H9 (cell line): ENCODE results near the gene CCNY. TPM values are rescaled to one million over a fixed set of nuclear protein-coding genes. Genes with fewer than 3 reads are reported as not detected.

Experiments
- DNase-seq: peaks from one replicate; pipeline ENCODE4 v3.0.0-alpha.2; 2017
- H2AFZ ChIP-seq: one replicate; pipeline ENCODE4 v1.6.1; 2013; ENCODE audit warnings: mild to moderate bottlenecking, low read length, control low read depth, moderate library complexity
- H2AK5ac ChIP-seq: 2 replicates; pipeline ENCODE4 v1.6.1; 2013; ENCODE audit warnings: low read length, control low read depth, mixed read lengths; ENCODE audit not compliant: insufficient read length
- H2BK120ac ChIP-seq: one replicate; pipeline ENCODE4 v1.6.1; 2013; ENCODE audit warnings: low read depth, mild to moderate bottlenecking, low read length, control low read depth, inconsistent platforms; ENCODE audit not compliant: poor library complexity, severe bottlenecking
- H2BK12ac ChIP-seq: 2 replicates; pipeline ENCODE4 v1.6.1; 2013; ENCODE audit warnings: low read length, control low read depth, mixed read lengths, low read depth; ENCODE audit not compliant: insufficient read length
- H2BK15ac ChIP-seq: 2 replicates; pipeline ENCODE4 v1.6.1; 2013; ENCODE audit warnings: low read depth, low read length, control low read depth
- H2BK20ac ChIP-seq: one replicate; pipeline ENCODE4 v1.6.1; 2013; ENCODE audit warnings: low read depth, mild to moderate bottlenecking, low read length, control low read depth, inconsistent platforms; ENCODE audit not compliant: poor library complexity, severe bottlenecking
- H2BK5ac ChIP-seq: 2 replicates; pipeline ENCODE4 v1.6.1; 2013; ENCODE audit warnings: low read length, control low read depth, mixed read lengths; ENCODE audit not compliant: insufficient read length
- H3K14ac ChIP-seq: 2 replicates; pipeline ENCODE4 v1.6.1; 2013; ENCODE audit warnings: low read length, control low read depth; ENCODE audit not compliant: insufficient read depth
- H3K18ac ChIP-seq: 2 replicates; pipeline ENCODE4 v1.6.1; 2013; ENCODE audit warnings: low read depth, mild to moderate bottlenecking, mixed read lengths, low read length, control low read depth; ENCODE audit not compliant: insufficient read length
- H3K23ac ChIP-seq: 2 replicates; pipeline ENCODE4 v1.6.1; 2013; ENCODE audit warnings: low read length, control low read depth, mixed read lengths, low read depth; ENCODE audit not compliant: insufficient read length
- H3K23me2 ChIP-seq: 2 replicates; pipeline ENCODE4 v1.6.1; 2013; ENCODE audit warnings: low read depth, mild to moderate bottlenecking, mixed read lengths, low read length, control low read depth; ENCODE audit not compliant: insufficient read length, poor library complexity, severe bottlenecking
- H3K27ac ChIP-seq: 2 replicates; pipeline ENCODE4 v1.5.1; 2013; ENCODE audit warnings: low read length, control low read depth, mixed read lengths, low read depth; ENCODE audit not compliant: insufficient read length
- H3K27me3 ChIP-seq: 2 replicates; pipeline ENCODE4 v1.6.1; 2013; ENCODE audit warnings: low read length, control low read depth, inconsistent platforms; ENCODE audit not compliant: insufficient read depth
- H3K4ac ChIP-seq: 2 replicates; pipeline ENCODE4 v1.6.1; 2013; ENCODE audit warnings: low read depth, mild to moderate bottlenecking, control low read depth, inconsistent platforms, low read length, moderate library complexity
- H3K4me1 ChIP-seq: 2 replicates; pipeline ENCODE4 v1.6.1; 2013; ENCODE audit warnings: low read length, control low read depth, inconsistent platforms; ENCODE audit not compliant: insufficient read depth
- H3K4me2 ChIP-seq: 2 replicates; pipeline ENCODE4 v1.6.1; 2013; ENCODE audit warnings: low read length, control low read depth, mixed read lengths; ENCODE audit not compliant: insufficient read length, insufficient read depth
- H3K56ac ChIP-seq: 2 replicates; pipeline ENCODE4 v1.6.1; 2013; ENCODE audit warnings: low read depth, mild to moderate bottlenecking, mixed read lengths, low read length, control low read depth; ENCODE audit not compliant: insufficient read length
- H3K79me1 ChIP-seq: 2 replicates; pipeline ENCODE4 v1.6.1; 2013; ENCODE audit warnings: low read depth, mild to moderate bottlenecking, moderate library complexity, low read length, control low read depth, inconsistent platforms; ENCODE audit not compliant: insufficient read depth, poor library complexity, severe bottlenecking
- H3K79me2 ChIP-seq: 2 replicates; pipeline ENCODE4 v1.6.1; 2013; ENCODE audit warnings: low read length, control low read depth, inconsistent platforms; ENCODE audit not compliant: insufficient read depth
- H3K9ac ChIP-seq: 2 replicates; pipeline ENCODE4 v1.6.1; 2013; ENCODE audit warnings: low read length, control low read depth, mixed read lengths; ENCODE audit not compliant: insufficient read length; ENCODE audit errors: extremely low read depth
- H3K9me3 ChIP-seq: one replicate; pipeline ENCODE4 v1.6.1; 2013; ENCODE audit warnings: low read depth, low read length, inconsistent platforms; ENCODE audit not compliant: control insufficient read depth
- H3T11ph ChIP-seq: one replicate; pipeline ENCODE4 v1.6.1; 2013; ENCODE audit warnings: mild to moderate bottlenecking, low read length, control low read depth, inconsistent platforms
- H4K20me1 ChIP-seq: one replicate; pipeline ENCODE4 v1.6.1; 2013; ENCODE audit not compliant: control insufficient read depth, insufficient read length, insufficient read depth
- H4K5ac ChIP-seq: 2 replicates; pipeline ENCODE4 v1.6.1; 2013; ENCODE audit warnings: low read depth, mild to moderate bottlenecking, mixed read lengths, low read length, control low read depth; ENCODE audit not compliant: insufficient read length
- H4K8ac ChIP-seq: replicated peaks from 2 replicates; pipeline ENCODE4 v1.6.1; 2013; ENCODE audit warnings: low read length, control low read depth, mixed read lengths, low read depth; ENCODE audit not compliant: insufficient read length
- H4K91ac ChIP-seq: 2 replicates; pipeline ENCODE4 v1.6.1; 2013; ENCODE audit warnings: low read depth, mild to moderate bottlenecking, moderate library complexity, mixed read lengths, low read length, control low read depth; ENCODE audit not compliant: insufficient read length
- H3K27ac Mint-ChIP-seq, 3 experiments: 2 replicates in 2 of 3; 3 replicates in 1 of 3; pipeline ENCODE4 v1.8.0; 2020 to 2021; ENCODE audit warnings: mixed read lengths in 3 of 3, mild to moderate bottlenecking in 1 of 3, moderate library complexity in 1 of 3
- H3K27me3 Mint-ChIP-seq: 2 replicates; pipeline ENCODE4 v1.8.0; 2021; ENCODE audit warnings: low read depth, mild to moderate bottlenecking, moderate library complexity, mixed read lengths
- H3K36me3 Mint-ChIP-seq, 3 experiments: 2 replicates in 2 of 3; 3 replicates in 1 of 3; pipeline ENCODE4 v1.8.0; 2020 to 2021; ENCODE audit warnings: low read depth in 3 of 3, mixed read lengths in 3 of 3; ENCODE audit not compliant: insufficient read depth in 1 of 3
- H3K4me1 Mint-ChIP-seq, 2 experiments: 2 replicates each; pipeline ENCODE4 v1.8.0; 2020; ENCODE audit warnings: mixed read lengths in 2 of 2
- H3K4me3 Mint-ChIP-seq, 2 experiments: 2 replicates in 1 of 2; 3 replicates in 1 of 2; pipeline ENCODE4 v1.8.0; 2020 to 2021; ENCODE audit warnings: mild to moderate bottlenecking in 2 of 2, mixed read lengths in 2 of 2, moderate library complexity in 1 of 2
- H3K9me3 Mint-ChIP-seq, 2 experiments: 2 replicates in 1 of 2; 3 replicates in 1 of 2; pipeline ENCODE4 v1.8.0; 2020; ENCODE audit warnings: mild to moderate bottlenecking in 2 of 2, mixed read lengths in 2 of 2, moderate library complexity in 1 of 2
- CTCF ChIP-seq: fragments of 200-600 bp; sonication (generic); conservative IDR thresholded peaks from 3 replicates; pipeline ENCODE4 v1.8.0; 2021; ENCODE audit warnings: antibody characterized with exemption, mild to moderate bottlenecking
- WGBS: extraction: QIAGEN DNeasy Blood & Tissue Kit; methylation state at CpG from one replicate; pipeline ENCODE4 v1.1.7; 2013; ENCODE audit warnings: missing lambda C conversion rate, low lambda C conversion rate, mixed read lengths; ENCODE audit not compliant: insufficient read length; ENCODE audit errors: extremely low coverage; 5-methylcytosine and 5-hydroxymethylcytosine counted together
- total RNA-seq: library from RNA; stranded (reverse); gene quantifications from 2 replicates; pipeline ENCODE4 v1.2.1, GENCODE V29; 2021

The CCNY gene
- total RNA-seq, 1 experiment from 2014 or later: 62.1 TPM

- Histone ChIP-seq H4K91ac (no peak overlapping the region), H3K79me1 (no peaks in the 10 kb centered on the region), H4K5ac (no peak overlapping the region), H3K23me2 (no peaks in the 10 kb centered on the region), H3T11ph (no peak overlapping the region), H2BK12ac (no peak overlapping the region), H3K4me1 (no peaks in the 10 kb centered on the region), H3K56ac (no peak overlapping the region), H2BK120ac (no peak overlapping the region), H3K27ac (no peak overlapping the region), H3K4ac (no peak overlapping the region), H3K14ac (no peak overlapping the region), H3K18ac (no peak overlapping the region), H2BK15ac (no peak overlapping the region), H3K23ac (no peak overlapping the region), H3K9me3 (no peaks in the 10 kb centered on the region), H3K79me2 (no peaks in the 10 kb centered on the region), H2AK5ac (no peak overlapping the region), H4K8ac (no peak overlapping the region), H2AFZ (no peak overlapping the region), H2BK20ac (no peak overlapping the region), H4K20me1 (no peaks in the 10 kb centered on the region), H2BK5ac (no peak overlapping the region), H3K4me2 (no peak overlapping the region), H3K27me3 (no peaks in the 10 kb centered on the region), H3K9ac (no peak overlapping the region)
- no peaks in the 10 kb centered on the region; a peak in 2 of 5 replicates for H3K9me3 Mint-ChIP-seq
- no peak for TF ChIP-seq CTCF
- H3K4me1 Mint-ChIP-seq: peaks cover 9 to 15% of the 10 kb centered on the region in 2 experiments; a peak in 3 of 4 replicates
- no peak for DNase-seq
- H3K27me3 Mint-ChIP-seq: no peaks in the 10 kb centered on the region
- H3K27ac Mint-ChIP-seq: peak overlapping the region in 1 of 3 experiments; percentile 59; a peak in 3 of 7 replicates
- WGBS: no CpG with 5 or more reads among the region's 3 CpGs
- peaks cover 0 to 8% (median 5%) of the 10 kb centered on the region in 3 experiments; a peak in 6 of 7 replicates for H3K36me3 Mint-ChIP-seq
- no peak overlapping the region for H3K4me3 Mint-ChIP-seq
Observed at GRCh38 chr10:35324196-35324595, 12.1 kb upstream of the CCNY start.
